Measurements from ENCODE around the gene ROBO2. TPM values are rescaled to one million over a fixed set of nuclear protein-coding genes. Genes with fewer than 3 reads are reported as not detected.
A peak's percentile ranks its signal among the peaks of the same experiment; 100 is the strongest.

ROBO2 gene
- total RNA-seq, 4 donors from 2014 or later, result 0.30 to 4.3 (median 2.0) TPM

GRCh38 chr3:77240072-77240650 lies 200.3 kb downstream of the ROBO2 start:
- DNase-seq (ENCODE audit: low spot score in 2 of 2), result no peak
- intact Hi-C loops (cut with DNase I; ENCODE audit: low total_unique reads), result no loop called here
- TF ChIP-seq POLR2A (IDR thresholded peaks at IDR 0.05), result no peak
- no peak for TF ChIP-seq CTCF (IDR thresholded peaks at IDR 0.05)
- H3K4me3 ChIP-seq (ENCODE audit: low read depth, poor library complexity, severe bottlenecking), result no peak overlapping the region
- 95 to 98% methylated on average over 28 to 30 of the region's 40 CpGs for WGBS, 2 donors

- DNase-seq (ENCODE audit: low spot score in 2 of 2), result no peak
- intact Hi-C loops (cut with DNase I; ENCODE audit: low total_unique reads), result no loop called here
- H3K4me3 ChIP-seq (ENCODE audit: low read depth, poor library complexity, severe bottlenecking), result no peak overlapping the region
- no peak for TF ChIP-seq POLR2A (IDR thresholded peaks at IDR 0.05)
- no peak for TF ChIP-seq CTCF (IDR thresholded peaks at IDR 0.05)
- 57 to 72% methylated on average over 2 of the region's 2 CpGs for WGBS, 2 donors
Observed at GRCh38 chr3:77242371-77242770, 202.5 kb downstream of the ROBO2 start.

GRCh38 chr3:77244981-77245380 lies 205.1 kb downstream of the ROBO2 start:
- WGBS, 2 donors, result 84 to 85% methylated on average over 3 of the region's 3 CpGs
- no peak overlapping the region for H3K4me3 ChIP-seq (ENCODE audit: low read depth, poor library complexity, severe bottlenecking)
- TF ChIP-seq POLR2A (IDR thresholded peaks at IDR 0.05), result no peak
- TF ChIP-seq CTCF (IDR thresholded peaks at IDR 0.05), result no peak
- intact Hi-C loops (cut with DNase I; ENCODE audit: low total_unique reads), result no loop called here
- no peak for DNase-seq (ENCODE audit: low spot score in 2 of 2)

- TF ChIP-seq POLR2A (IDR thresholded peaks at IDR 0.05) (no peak), CTCF (IDR thresholded peaks at IDR 0.05) (no peak)
- no peak for DNase-seq (ENCODE audit: low spot score in 2 of 2)
- intact Hi-C loops (cut with DNase I; ENCODE audit: low total_unique reads), result no loop called here
- WGBS, 2 donors, result 60 to 65% methylated on average over 6 of the region's 6 CpGs
- H3K4me3 ChIP-seq (ENCODE audit: low read depth, poor library complexity, severe bottlenecking), result no peak overlapping the region
Observed at GRCh38 chr3:77247061-77247460, 207.2 kb downstream of the ROBO2 start.

- TF ChIP-seq CTCF (IDR thresholded peaks at IDR 0.05) (no peak), POLR2A (IDR thresholded peaks at IDR 0.05) (no peak)
- intact Hi-C loops (cut with DNase I; ENCODE audit: low total_unique reads), result no loop called here
- DNase-seq (ENCODE audit: low spot score in 2 of 2), result no peak
- no peak overlapping the region for H3K4me3 ChIP-seq (ENCODE audit: low read depth, poor library complexity, severe bottlenecking)
- WGBS, 2 donors, result 81 to 85% methylated on average over 7 of the region's 7 CpGs
Observed at GRCh38 chr3:77247817-77248216, 207.9 kb downstream of the ROBO2 start.

- peak in 1 of 2 donors; percentile 79 for DNase-seq (ENCODE audit: low spot score in 2 of 2)
- no peak overlapping the region for H3K4me3 ChIP-seq (ENCODE audit: low read depth, poor library complexity, severe bottlenecking)
- intact Hi-C loops (cut with DNase I; ENCODE audit: low total_unique reads), result no loop called here
- 90 to 95% methylated on average over 17 of the region's 17 CpGs for WGBS, 2 donors
- TF ChIP-seq POLR2A (IDR thresholded peaks at IDR 0.05), result no peak
- TF ChIP-seq CTCF (IDR thresholded peaks at IDR 0.05), result no peak
Observed at GRCh38 chr3:77248420-77248819, 208.5 kb downstream of the ROBO2 start.

Measured in lower leg skin (tissue), 4 donors.